CD4-positive, alpha-beta T cell treated with Interleukin-15 for 1 hour (primary cell): ENCODE data around the gene TLR9.

Source experiments
- DNase-seq: peaks from one replicate; pipeline ENCODE4 v3.0.0-alpha.2; 2020

The TLR9 gene

DNA sequence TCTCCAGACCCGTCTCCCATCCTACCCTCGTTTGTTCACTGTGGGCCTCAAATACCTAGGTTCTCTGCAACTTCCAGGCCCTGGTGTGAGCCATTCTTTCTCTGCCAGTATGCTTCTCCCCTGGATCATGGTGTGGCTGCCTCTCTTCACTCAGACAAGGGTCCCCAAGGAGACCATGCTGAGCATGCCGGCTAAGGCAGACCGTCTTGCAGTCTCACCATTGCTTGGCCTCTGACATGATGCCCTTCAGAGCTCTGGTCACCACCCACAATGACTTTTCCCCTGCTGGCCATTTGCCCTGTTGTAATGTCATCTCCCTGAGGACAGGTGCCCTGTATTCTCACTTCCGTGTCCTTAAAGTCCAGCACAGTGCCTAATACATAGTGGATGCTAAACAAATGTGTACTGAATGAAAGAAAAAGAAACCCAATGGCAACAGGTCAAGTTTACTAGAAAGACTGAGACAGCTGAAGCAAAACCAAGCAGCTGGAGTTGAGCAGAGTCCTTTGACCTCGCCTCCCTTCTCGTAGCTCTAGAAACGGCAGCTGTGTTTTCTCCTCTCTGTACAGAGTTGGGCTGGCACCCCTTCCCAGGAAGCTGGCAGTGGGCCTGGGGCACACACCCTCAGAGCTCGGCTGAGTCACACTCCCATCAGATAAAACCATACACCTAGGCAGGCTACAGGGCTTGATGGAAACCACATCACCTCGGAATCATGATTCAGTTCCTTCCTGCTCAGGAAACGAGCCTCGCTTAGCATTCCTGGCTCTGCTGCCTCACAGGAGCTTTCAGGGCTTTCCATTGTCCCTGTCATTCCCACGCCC, 8.6 kb downstream of the TLR9 start:
- no peak for DNase-seq

DNA sequence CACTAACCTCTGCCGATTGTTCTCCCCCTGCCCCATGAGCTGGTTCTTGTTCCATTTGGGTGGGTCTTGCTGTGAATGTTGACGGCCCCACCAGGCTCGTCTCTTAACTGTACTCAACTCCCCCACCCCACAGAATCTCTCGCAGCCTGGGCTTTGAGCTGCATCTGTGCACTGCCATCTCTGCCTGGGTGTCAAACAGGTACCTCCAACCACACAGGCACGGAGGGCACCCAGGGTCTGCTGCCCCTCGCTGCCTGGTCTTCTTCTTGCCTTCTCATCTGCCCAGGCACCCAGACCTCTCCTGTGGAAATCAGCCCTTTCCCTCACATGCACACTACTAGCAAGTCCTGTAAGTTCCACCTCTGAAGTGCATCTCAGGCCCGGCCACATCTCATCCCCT, 10.1 kb downstream of the TLR9 start:
- DNase-seq = no peak

DNA sequence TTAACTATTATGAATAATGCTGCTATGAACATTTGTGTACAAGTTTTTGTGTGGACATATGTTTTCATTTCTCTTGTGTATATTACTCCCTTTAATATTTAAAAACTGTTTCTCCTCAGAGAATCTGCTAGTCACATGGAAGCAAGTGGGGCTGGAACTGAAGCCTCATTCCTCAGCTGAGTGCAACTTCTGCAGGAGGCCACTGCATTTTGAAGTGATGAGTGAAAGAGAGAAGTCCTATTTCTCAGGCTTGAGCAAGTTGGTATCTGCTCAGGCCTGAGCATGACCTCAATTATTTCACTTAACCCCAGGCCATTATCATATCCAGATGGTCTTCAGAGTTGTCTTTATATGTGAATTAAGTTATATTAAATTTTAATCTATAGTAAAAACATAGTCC, 11.5 kb downstream of the TLR9 start:
- DNase-seq = no peak

DNA sequence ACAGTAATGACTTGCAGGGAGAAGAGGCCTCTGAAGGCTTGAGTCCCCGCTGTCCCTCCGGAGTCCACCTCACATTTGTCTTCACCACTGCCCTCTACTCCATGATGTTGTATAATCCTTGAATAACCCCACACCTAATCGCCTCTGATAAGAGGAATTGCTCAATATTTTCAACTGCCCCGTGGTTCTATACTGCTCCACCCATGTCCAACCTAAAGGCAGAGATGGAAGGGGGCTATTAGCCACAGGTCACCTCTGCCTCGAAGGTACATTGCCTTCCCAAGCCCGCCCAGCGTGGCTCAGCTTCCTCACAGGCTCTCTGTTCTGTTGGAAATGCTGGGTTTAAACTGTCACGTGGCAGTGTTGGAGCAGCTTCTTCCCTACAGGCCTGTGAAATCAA, 12.4 kb downstream of the TLR9 start:
- DNase-seq = no peak

DNA sequence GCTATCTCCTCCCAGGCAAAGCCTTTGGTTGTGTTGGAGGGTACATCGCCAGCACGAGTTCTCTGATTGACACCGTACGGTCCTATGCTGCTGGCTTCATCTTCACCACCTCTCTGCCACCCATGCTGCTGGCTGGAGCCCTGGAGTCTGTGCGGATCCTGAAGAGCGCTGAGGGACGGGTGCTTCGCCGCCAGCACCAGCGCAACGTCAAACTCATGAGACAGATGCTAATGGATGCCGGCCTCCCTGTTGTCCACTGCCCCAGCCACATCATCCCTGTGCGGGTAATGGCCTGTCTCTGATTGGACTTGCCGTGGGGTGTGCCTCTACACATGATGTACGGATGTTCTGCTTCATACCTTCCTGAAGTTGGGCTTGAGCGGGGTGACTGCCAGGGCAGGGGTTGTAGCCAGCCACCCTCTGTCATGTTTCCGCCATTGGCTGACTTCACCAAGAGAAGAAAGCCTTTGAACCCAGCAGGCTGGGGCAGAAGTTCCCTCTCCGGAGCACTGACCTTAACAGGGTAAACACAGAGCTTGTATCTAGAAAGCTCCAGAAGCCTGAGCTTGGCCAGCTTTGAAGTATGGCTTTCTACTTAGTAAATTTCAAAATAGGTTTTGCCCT, 14.1 kb downstream of the TLR9 start:
- DNase-seq = no peak

DNA sequence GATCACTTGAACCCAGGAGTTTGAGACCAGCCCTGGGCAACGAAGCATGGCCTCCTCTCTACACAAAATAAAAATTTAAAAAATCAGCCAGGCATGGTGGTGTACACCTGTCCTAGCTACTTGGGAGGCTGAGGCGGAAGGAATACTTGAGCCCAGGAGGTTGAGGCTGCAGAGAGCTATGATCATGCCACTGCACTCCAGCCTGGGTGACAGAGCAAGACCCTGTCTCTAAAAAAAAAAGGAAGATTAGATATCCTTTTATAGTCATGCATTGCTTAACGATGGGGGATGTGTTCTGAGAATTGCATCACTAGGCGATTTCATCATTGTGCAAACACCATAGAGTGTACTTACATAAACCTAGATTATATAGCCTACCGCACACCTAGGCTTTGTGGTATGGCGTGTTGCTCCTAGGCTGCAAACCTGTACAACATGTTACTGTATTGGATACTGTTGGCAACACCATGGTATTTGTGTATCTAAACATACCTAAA, 14.8 kb downstream of the TLR9 start:
- peak; percentile 29 for DNase-seq

DNA sequence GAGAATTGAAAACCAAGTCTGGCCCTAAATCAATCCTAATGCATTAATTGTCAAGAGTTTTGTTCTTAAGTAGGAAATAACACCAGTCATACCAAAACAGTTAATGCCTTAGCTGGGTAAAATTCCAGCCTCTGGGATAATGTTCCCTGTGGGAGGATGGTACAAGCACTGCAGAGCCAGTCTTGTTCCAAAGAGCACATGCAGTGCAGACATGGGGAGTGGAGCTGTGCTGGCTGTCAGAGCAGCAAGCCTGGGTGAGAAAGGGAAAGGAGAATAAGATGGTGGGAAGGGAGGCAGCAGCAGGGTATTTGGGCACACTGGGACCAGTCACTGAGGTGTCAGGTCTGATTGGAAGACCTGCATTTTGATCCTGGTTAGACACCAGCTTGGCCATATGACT, 15.4 kb downstream of the TLR9 start:
- no peak for DNase-seq

DNA sequence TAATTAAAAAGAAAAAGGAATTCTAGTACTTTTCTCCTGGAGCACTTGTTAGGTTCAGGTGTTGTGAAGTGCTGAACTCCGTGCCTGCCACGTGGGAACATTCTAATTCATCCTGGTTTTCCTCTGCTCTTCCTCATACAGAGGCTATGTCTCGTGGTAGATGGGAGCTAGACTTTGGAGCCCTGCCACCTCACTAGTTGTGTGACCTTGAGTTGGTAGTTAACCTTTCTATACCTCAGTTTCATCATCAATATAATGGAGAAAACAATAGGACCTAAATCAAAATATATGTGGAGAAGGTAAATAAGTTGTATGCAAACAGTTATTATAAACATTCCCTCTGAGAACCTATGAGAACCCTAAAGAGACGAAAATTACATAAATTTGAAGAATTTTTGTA, 16.9 kb downstream of the TLR9 start:
- DNase-seq = no peak

DNA sequence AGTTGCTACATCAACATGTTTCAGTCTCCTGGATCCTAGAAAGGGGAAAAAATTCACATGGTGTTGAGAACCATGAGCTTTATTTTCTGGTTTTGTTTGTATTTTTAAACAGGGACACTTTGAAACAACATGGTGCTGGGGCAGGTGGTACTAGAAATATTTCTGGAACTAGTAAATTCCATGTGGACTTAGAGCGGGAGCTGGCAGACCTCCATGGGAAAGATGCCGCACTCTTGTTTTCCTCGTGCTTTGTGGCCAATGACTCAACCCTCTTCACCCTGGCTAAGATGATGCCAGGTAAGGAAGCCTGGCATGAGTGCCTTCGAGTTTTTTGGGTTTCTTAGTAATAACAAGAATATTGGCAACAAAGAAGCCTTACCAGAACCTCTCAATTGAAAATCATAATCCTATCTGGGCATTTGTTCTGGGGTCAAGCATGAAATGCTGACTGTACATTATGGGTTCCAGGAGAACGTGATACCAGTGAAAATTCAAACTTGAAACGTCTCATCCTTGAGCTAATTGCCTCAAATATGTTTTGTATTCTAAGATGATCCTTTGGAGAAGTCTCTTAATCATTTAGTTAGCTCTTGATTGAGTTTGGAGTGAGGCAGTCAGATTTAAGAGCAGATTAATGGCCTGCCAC, 19.6 kb downstream of the TLR9 start:
- no peak for DNase-seq

DNA sequence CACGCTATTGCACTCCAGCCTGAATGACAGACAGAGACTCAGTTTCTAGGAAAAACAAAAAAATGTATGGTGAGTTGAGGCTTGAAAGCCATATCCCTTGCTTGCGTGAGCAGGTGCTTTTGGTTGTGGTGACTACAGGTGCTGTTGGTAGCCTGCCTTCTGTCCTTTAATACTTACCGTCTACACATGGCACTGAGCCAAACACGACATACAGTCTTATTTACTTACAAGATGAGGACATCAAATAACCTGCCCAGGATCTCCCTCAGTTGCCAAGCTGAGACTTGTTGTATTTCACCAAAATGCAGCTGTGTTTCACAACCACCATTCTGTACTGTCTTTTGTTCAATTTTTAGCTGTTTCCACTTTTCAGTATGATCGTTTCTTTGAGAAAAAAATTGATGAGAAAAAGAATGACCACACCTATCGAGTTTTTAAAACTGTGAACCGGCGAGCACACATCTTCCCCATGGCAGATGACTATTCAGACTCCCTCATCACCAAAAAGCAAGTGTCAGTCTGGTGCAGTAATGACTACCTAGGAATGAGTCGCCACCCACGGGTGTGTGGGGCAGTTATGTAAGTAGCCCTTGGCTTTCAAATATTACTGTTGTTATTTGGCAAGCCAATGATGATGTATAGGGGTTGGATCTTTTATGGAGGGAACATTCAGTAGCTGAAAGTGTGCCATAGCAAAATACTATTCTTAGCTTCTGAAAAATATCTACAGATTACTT, 20.9 kb downstream of the TLR9 start:
- no peak for DNase-seq

DNA sequence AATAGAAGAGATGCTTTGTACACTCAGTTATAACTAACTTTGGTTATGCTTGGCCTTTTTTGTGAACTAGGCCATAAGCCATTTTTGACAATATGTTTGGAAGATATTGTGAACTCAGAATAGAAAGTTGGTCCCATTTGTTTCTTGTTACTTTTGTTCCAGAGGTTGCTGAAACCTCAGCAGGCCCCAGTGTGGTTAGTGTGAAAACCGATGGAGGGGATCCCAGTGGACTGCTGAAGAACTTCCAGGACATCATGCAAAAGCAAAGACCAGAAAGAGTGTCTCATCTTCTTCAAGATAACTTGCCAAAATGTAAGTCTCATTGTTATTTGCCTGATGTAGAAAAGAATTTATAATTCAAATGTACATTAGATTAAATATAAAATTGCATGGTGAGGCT, 21.7 kb downstream of the TLR9 start:
- no peak for DNase-seq

DNA sequence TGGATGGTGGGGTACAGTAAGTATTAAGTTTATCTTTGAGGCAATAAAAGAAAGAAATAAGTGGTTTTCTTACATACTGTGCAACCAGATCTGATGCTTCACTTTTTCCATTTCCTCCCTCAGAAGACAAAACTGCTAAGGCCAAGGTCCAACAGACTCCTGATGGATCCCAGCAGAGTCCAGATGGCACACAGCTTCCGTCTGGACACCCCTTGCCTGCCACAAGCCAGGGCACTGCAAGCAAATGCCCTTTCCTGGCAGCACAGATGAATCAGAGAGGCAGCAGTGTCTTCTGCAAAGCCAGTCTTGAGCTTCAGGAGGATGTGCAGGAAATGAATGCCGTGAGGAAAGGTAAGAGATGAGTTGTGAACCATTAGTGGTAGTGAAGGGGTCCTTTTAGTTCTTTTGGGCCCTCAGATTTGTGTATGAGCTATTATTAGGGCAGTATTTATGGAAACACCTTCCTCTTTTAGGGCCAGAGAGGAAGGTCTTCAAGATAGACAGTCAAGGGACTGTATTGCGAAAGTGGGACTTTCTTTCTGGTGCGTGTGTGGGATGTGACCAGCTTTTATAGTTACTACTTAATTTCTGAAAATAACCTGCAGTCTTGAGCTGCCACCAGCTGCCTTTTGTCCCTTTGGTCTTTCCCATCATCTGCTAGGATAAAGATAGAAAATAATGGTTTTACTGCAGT, 22.9 kb downstream of the TLR9 start:
- DNase-seq = no peak

DNA sequence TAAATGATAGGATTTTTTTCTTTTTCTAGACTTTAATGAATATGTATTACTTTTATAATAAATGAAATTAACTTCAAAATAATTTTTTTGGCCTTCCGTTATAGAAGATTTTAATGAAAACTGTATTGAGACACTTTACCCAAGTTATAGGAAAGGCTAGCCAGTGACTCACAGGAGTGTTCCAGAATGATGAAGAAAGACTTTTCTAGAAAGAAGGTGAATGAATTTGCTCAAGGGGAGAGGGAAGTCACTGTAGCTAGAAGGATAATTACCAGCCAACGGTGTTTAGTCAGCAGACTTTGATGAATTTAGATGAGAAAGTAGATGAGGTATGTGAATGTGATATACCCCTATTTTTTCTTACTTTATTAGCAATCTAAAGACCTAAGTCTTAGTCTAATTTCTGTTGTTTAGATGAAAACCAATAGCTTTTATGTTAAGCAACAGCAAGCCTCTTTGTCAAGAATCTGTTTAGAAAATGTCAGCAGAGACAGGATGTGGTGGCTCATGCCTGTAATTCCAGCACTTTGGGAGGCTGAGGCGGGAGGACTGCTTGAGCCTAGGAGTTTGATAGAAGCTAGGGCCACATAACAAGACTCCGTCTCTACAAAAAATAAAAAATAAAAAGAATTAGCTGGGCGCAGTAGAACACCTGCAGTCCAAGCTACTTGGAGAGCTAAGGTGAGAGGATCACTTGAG, 24.3 kb downstream of the TLR9 start:
- DNase-seq = no peak

DNA sequence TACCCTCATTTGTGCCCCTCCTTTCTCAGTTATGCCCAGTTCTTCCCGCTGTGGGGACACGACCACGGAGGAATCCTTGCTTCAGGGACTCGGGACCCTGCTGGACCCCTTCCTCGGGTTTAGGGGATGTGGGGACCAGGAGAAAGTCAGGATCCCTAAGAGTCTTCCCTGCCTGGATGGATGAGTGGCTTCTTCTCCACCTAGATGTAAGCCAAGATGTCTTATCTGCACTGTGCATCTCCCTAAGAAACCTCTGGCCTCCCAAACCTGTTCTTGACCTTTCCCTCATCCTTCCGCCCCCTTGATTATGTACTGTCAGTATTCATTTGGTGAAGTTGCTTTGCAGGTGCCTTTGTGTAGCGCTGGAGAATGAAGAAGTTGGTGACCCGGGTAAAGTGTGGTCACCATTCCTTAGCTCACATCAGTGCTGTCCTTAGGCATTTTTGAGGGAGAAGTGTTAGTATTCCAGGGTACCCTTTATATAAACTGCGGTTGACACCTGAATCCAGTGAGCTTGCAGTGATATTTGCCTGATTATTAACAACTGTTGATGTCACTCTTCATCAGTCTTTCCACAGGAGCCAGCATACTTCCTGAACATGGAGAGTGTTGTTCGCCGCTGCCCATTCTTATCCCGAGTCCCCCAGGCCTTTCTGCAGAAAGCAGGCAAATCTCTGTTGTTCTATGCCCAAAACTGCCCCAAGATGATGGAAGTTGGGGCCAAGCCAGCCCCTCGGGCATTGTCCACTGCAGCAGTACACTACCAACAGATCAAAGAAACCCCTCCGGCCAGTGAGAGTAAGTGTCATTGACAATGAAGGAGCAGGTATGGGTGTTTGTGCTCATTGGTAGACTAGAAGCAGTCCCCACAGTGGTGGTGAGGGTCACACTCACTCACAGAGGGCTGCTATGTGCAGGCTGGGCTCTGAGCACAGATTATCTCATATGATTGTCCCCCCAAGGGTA, 26.5 kb downstream of the TLR9 start:
- no peak for DNase-seq

DNA sequence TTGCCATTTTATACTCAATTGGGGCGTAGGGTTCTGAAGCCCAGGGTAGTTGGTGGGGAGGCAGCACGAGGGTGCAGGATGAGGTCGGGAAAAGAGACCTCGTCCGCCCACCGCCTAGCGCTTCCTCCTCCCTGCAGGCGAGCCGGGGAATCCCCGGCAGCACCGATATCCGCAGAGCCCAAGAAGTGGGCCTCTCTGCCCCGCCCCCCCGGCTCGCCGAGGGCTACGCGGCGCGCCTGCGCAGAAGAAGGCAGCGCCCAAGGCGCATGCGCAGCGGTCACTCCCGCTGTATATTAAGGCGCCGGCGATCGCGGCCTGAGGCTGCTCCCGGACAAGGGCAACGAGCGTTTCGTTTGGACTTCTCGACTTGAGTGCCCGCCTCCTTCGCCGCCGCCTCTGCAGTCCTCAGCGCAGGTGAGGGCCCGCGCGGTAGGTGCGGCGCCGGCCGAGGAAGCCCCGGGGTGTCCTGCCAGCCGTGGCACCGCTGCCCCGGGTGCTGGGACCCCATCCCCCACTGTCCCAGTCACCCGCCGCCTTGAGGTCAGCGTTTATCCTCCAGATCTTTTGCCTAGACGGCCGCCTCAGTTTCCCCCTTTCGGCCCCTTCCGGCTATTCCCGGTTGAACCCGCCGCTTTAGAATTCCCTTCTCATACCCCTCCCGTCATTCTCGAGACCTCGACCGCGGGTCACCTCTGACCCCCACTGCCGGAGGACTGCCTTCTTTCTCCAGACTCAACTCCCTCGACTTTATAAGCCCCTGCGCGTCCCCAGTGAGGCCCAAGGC, 27.4 kb downstream of the TLR9 start, which contains the start of gene ALAS1:
ALAS1 (plus strand) TSS at position 319 of the 784 bp plus-strand sequence. CDS start 1,082 bp downstream, outside the sequence.
- DNase-seq = peak; percentile 94

DNA sequence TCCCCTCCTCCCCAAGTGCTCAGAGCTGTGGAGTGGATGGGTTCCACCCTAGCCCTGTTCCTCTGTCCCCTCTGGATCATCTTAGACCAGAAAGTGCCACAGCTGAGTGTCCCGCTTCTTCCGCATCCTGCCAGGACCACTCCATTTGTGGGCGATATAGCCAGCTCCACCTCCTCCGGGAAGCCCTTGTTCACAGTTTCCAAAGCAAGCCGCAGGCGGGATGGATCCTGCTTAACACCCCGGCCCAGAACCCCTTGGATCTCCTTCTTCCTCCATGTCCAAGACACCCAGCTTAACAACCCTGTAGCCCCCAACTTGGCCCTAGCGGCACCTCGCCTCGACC, 28.0 kb downstream of the TLR9 start:
- no peak for DNase-seq

DNA sequence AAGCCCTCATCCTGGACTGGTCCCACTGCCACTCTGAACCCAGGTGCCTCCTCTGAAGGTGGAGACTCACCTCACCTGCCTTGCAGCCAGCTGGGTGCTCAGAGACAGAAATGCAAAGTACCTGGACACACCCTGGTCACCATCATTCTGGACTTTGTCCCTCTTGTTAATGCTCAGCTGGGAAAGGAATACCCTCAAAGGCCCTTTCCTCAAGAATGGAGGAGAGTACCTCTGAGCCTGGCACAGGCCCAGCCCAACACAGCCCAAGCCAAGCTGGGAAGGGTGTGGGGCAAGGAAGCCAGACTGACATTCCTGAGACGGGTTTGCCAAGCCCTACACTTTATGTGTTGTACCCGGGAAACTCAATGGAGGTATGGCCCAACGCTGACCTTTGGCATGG, 28.5 kb downstream of the TLR9 start:
- no peak for DNase-seq

DNA sequence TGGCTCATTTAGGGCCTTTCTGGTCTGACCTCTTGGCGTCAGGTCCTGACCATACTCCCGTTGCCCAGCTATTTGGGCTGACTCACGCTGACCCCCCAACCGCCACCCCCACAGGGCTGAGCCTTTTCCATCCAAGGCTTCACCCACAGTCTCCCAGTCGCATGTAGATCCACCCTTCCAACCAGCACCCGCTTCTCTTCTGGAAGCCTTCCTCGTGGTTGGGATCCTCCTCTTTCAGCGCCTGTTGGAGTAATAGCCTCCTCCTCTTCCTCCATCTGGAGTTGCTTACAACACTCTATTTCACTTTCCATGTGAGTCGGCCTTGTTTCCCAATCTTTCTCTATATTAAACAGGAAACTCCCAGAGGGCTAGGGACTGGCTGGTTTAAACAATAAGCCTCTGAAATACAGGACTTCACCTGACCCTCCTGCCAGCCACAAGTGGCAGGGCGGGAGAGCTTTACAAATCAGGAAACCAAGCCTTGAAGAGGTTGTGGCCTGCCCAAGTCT, 29.6 kb downstream of the TLR9 start:
- peak; percentile 33 for DNase-seq

DNA sequence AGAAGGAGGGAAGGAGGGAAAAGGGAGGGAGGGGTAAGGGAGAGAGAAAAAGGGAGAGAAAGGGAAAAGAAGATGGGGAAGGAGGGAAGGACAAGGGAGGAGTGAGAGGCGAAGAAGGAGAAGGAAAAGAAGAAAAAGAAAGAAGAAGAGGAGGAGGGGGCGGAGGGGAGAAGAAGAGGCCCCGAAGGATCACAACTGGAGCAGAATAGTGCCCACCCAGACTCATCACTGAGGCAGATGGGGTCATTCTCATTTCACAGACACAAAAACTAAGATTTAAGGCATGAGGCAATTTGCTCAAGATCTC, 30.2 kb downstream of the TLR9 start:
- no peak for DNase-seq
